Measurements from ENCODE around the gene SERINC5. TPM values are rescaled to one million over a fixed set of nuclear protein-coding genes. Genes with fewer than 3 reads are reported as not detected.

SERINC5 gene
- polyA plus RNA-seq, 3 donors: 5.0 to 35.9 (median 7.3) TPM

DNA sequence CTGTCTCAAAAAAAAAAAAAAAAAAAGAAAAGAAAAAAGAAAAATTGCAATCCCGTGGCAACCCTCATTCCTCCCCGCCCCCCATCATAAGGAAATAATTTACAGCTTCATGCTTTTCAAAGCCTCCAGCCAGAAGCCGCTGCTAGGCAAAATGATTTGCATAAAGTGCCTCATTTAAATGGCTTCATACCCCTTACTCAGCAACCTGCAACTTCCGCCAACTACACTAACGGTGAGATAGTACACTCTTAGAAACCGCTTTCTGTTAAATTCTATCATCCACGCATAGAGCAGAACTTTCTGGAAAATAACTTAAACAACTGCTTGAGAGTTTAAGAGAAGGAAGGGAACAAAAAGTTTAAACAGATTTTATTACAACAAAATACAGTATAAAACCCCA is 17.8 kb downstream of the SERINC5 start:
- Histone ChIP-seq H3K27me3 (ENCODE audit: control insufficient read depth in 2 of 2, insufficient read depth in 2 of 2, low read length in 2 of 2) (no peaks in the 10 kb centered on the region), H3K36me3 (replicated peaks in 1 of 2; ENCODE audit: control insufficient read depth in 1 of 2, insufficient read depth in 2 of 2, low read length in 2 of 2) (peaks cover 6 to 15% of the 10 kb centered on the region in 2 donors), H3K9me3 (replicated peaks in 1 of 2; ENCODE audit: control insufficient read depth in 1 of 2, insufficient read depth in 1 of 2, low read length in 2 of 2) (peaks cover 14 to 18% of the 10 kb centered on the region in 2 donors), H3K4me2 (replicated peaks; ENCODE audit: extremely low read depth, low read length, poor library complexity, severe bottlenecking) (no peak overlapping the region), H3K79me2 (ENCODE audit: insufficient read depth, low read length) (peaks cover 68% of the 10 kb centered on the region), H3K4me1 (ENCODE audit: control insufficient read depth in 1 of 2, insufficient read depth in 2 of 2, low read length in 2 of 2) (peaks cover 13 to 14% of the 10 kb centered on the region in 2 donors), H3K9ac (ENCODE audit: insufficient read depth, low read length, poor library complexity, severe bottlenecking) (no peak overlapping the region), H3K27ac (ENCODE audit: low read depth in 1 of 2, low read length in 2 of 2) (no peak overlapping the region), H3K4me3 (replicated peaks in 1 of 3; ENCODE audit: low read depth in 2 of 3, low read length in 3 of 3) (no peak overlapping the region), H2AFZ (ENCODE audit: insufficient read depth, low read depth, low read length, poor library complexity, severe bottlenecking) (no peak overlapping the region), H4K20me1 (ENCODE audit: insufficient read depth, low read length) (peaks cover 91% of the 10 kb centered on the region)
- Mint-ChIP-seq H3K4me3 (no peak overlapping the region), H3K27ac (no peak overlapping the region), H3K4me1 (peaks cover 37% of the 10 kb centered on the region), H3K27me3 (ENCODE audit: low read depth in 3 of 3) (peaks cover 0 to 2% (median 0%) of the 10 kb centered on the region in 3 donors), H3K9me3 (peaks cover 11 to 23% (median 18%) of the 10 kb centered on the region in 7 donors), H3K36me3 (peaks cover 14 to 22% of the 10 kb centered on the region in 2 donors)
- 83% methylated on average over 1 of the region's 7 CpGs for WGBS (ENCODE audit: insufficient coverage)
- no peak for DNase-seq
- intact Hi-C loops (cut with micrococcal nuclease): no loop called here
- TF ChIP-seq, protein P1, sequence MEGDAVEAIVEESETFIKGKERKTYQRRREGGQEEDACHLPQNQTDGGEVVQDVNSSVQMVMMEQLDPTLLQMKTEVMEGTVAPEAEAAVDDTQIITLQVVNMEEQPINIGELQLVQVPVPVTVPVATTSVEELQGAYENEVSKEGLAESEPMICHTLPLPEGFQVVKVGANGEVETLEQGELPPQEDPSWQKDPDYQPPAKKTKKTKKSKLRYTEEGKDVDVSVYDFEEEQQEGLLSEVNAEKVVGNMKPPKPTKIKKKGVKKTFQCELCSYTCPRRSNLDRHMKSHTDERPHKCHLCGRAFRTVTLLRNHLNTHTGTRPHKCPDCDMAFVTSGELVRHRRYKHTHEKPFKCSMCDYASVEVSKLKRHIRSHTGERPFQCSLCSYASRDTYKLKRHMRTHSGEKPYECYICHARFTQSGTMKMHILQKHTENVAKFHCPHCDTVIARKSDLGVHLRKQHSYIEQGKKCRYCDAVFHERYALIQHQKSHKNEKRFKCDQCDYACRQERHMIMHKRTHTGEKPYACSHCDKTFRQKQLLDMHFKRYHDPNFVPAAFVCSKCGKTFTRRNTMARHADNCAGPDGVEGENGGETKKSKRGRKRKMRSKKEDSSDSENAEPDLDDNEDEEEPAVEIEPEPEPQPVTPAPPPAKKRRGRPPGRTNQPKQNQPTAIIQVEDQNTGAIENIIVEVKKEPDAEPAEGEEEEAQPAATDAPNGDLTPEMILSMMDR (IDR thresholded peaks at IDR 0.05): no peak

DNA sequence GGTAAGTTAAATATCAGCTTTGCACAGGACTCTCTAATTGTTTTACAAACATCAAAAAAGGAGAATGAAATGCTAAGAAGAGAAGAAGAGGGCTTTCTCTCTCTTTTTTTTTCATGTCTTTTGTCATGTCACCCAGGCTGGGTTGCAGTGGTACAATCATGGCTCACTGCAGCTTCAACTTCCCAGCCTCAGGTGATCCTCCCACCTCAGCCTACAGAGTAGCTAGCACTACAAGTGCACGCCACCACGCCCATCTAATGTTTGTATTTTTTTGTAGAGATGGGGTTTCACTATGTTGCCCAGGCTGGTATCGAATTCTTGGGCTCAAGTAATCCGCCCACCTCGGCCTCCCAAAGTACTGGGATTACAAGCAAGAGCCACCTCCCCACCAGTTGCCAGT is 18.6 kb downstream of the SERINC5 start:
- intact Hi-C loops (cut with micrococcal nuclease): no loop called here
- Histone ChIP-seq H3K4me3 (replicated peaks in 1 of 3; ENCODE audit: low read depth in 2 of 3, low read length in 3 of 3) (no peak overlapping the region), H3K4me1 (ENCODE audit: control insufficient read depth in 1 of 2, insufficient read depth in 2 of 2, low read length in 2 of 2) (peaks cover 13 to 14% of the 10 kb centered on the region in 2 donors), H4K20me1 (ENCODE audit: insufficient read depth, low read length) (peaks cover 96% of the 10 kb centered on the region), H3K79me2 (ENCODE audit: insufficient read depth, low read length) (peaks cover 66% of the 10 kb centered on the region), H3K9me3 (replicated peaks in 1 of 2; ENCODE audit: control insufficient read depth in 1 of 2, insufficient read depth in 1 of 2, low read length in 2 of 2) (peaks cover 5 to 9% of the 10 kb centered on the region in 2 donors), H3K9ac (ENCODE audit: insufficient read depth, low read length, poor library complexity, severe bottlenecking) (no peak overlapping the region), H3K36me3 (replicated peaks in 1 of 2; ENCODE audit: control insufficient read depth in 1 of 2, insufficient read depth in 2 of 2, low read length in 2 of 2) (peaks cover 6 to 10% of the 10 kb centered on the region in 2 donors), H3K27me3 (ENCODE audit: control insufficient read depth in 2 of 2, insufficient read depth in 2 of 2, low read length in 2 of 2) (no peaks in the 10 kb centered on the region), H2AFZ (ENCODE audit: insufficient read depth, low read depth, low read length, poor library complexity, severe bottlenecking) (no peak overlapping the region), H3K4me2 (replicated peaks; ENCODE audit: extremely low read depth, low read length, poor library complexity, severe bottlenecking) (no peak overlapping the region), H3K27ac (ENCODE audit: low read depth in 1 of 2, low read length in 2 of 2) (no peak overlapping the region)
- H3K27me3 Mint-ChIP-seq (ENCODE audit: low read depth in 3 of 3): peaks cover 0 to 2% (median 0%) of the 10 kb centered on the region in 3 donors
- no peak for DNase-seq
- TF ChIP-seq, protein P1 (IDR thresholded peaks at IDR 0.05): no peak
- peak overlapping the region in 1 of 7 donors; percentile 45 for H3K27ac Mint-ChIP-seq
- H3K4me1 Mint-ChIP-seq: peaks cover 37% of the 10 kb centered on the region
- peaks cover 8 to 14% (median 10%) of the 10 kb centered on the region in 7 donors for H3K9me3 Mint-ChIP-seq
- peaks cover 10 to 13% of the 10 kb centered on the region in 2 donors for H3K36me3 Mint-ChIP-seq
- WGBS (ENCODE audit: insufficient coverage): no CpG with 5 or more reads among the region's 5 CpGs
- no peak overlapping the region for H3K4me3 Mint-ChIP-seq
